HG02610 (cell line): Measurements from ENCODE around the gene HES4.
"Not testable (repeated sequence)": the region's sequence is repeated elsewhere in the genome, so short reads cannot be mapped to it uniquely, and the experiment has no call there.

Experiments
- ATAC-seq: cut with Tn5 transposase; IDR thresholded peaks from one replicate; pipeline ENCODE4 v1.9.1; 2021; ENCODE audit warnings: mild to moderate bottlenecking, moderate library complexity; ENCODE audit not compliant: unreplicated experiment

The HES4 gene

GRCh38 chr1:1000357-1001056, 610 bp upstream of the HES4 start:
- no peak for ATAC-seq

- ATAC-seq = no peak
Observed at GRCh38 chr1:998995-999724, 737 bp downstream of the HES4 start.

DNA sequence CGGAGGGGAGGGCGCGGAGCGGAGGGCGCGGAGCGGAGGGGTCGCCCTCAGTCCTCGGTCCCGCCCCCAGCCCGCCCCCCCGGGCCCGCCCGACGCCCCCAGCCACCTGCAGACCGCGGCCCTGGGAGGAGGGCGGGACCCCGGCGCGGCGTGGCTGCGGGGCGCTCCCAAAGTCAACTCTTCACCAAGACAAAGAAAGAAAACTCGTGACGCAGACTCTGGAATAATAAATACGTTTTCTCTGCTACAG, 1.2 kb downstream of the HES4 start:
- no peak for ATAC-seq

DNA sequence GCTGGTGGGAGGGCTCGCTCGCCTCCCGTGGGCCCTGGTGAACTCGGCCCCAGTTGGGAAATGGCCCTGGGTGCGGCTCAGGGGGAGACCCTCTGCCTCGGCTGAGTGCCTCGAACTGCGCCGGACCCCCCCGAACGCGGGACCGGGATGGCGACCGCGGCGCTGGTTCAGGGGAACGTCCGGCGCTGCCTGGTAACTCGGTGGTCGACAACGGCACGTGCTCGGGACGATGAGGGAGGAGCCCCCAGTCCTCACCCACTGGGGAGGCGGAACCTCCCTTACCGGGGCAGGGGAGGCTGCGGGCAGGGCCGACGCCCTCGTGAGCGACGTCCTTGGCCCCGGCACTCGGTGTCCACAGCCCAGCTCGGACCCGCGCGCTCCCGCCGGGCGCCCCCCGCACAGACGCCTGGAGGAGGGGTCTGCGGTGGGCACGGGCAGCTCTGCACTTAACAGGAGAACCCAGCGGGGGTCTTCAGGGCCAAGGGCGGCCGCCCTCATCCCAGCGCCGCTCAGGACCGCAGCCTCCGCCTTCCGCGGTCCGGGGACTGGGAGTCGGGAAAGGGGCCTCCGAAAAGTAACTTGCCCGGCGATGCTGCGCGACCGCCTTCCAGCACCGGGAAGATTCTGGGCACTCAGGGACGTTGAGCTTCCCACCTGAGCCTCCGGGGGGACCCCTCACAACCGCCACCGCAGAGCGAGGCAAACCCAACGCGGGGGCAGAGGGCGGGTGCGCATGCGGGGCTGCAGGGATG, 1.7 kb downstream of the HES4 start:
- ATAC-seq = no peak

DNA sequence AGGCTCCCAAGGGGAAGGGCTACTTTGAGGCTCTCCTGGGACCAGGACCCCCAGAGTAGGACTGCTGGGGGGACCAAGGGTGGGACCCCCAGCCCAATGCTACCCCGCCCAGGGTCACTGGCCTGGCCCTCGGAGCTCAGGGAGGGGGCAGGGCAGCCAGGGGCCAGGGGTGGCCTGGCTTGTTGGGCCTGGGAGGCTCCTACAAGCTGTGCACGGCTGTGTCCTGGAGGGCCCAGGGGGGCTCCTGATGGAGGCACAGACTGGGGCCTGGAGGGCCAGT, 2.2 kb downstream of the HES4 start:
- no peak for ATAC-seq

- ATAC-seq = no peak
Observed at GRCh38 chr1:996851-997712, 2.8 kb downstream of the HES4 start.

- no peak for ATAC-seq
Observed at GRCh38 chr1:995665-996633, 3.9 kb downstream of the HES4 start.

DNA sequence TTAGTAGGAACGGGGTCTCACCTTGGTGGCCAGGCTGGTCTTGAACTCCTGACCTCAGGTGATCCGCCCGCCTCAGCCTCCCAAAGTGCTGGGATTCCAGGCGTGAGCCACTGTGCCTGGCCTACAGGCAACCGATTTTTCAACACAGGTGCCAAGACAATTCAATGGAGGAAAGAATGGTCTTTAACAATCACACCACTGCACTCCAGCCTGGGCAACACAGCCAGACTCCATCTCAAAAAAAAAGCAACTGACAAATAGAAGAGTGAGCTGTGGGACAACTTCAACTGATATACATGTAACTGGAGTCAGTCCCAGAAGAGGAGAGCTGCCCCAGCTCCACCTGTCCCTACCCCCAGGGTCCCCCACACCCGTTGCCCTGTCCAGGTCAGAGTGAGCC, 5.4 kb downstream of the HES4 start:
- not testable (repeated sequence) for ATAC-seq

GRCh38 chr1:993379-993995, 6.4 kb downstream of the HES4 start:
- ATAC-seq = no peak

DNA sequence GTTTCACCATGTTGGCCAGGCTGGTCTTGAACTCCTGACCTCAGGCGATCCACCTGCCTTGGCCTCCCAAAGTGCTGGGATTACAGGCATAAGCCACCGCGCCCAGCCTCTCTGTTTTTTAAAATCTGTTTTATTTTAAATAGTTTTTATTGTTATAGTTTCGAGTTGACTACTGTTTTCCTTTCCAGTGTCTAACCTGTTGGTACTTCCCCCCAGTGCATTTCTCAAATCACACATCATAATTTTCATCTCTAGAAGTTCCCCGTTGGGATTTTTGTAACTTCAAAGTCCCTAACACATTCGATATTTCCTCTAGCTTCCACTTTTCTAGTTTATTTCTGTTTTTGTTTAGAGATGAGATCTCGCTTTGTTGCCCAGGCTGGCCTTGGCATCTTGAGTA, 7.5 kb downstream of the HES4 start:
- ATAC-seq = no peak

DNA sequence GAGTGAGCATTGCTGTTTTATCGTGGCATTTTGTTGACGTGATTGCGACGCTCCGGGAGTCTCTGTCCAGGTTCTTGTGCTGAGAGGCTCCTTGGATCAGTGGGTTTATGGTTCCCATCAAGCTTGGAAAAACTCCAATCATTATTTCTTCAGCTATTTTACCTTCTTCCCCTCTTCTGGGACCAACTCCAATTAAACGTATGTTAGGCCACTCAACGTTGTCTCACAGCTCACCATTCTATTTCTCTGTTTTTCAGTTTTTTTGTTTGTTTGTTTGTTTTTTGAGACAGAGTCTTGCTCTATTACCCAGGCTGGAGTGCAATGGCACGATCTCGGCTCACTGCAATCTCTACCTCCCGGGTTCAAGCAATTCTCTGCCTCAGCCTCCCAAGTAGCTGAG, 8.0 kb downstream of the HES4 start:
- no peak for ATAC-seq

DNA sequence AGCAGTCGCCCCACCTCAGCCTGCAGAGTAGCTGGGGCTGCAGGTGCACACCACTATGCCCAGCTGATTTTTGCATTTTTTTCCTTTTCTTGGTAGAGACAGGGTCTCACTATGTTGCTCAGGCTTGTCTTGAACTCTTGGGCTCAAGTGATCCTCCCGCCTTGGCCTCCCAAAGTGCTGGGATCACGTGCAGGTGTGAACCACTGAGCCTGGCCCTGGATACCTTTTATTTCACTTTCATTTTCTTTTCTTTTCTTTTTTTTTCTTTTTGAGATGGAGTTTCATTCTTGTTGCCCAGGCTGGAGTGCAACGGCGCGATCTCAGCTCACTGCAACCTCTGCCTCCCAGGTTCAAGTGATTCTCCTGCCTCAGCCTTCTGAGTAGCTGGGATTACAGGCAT, 8.6 kb downstream of the HES4 start:
- ATAC-seq = not testable (repeated sequence)

DNA sequence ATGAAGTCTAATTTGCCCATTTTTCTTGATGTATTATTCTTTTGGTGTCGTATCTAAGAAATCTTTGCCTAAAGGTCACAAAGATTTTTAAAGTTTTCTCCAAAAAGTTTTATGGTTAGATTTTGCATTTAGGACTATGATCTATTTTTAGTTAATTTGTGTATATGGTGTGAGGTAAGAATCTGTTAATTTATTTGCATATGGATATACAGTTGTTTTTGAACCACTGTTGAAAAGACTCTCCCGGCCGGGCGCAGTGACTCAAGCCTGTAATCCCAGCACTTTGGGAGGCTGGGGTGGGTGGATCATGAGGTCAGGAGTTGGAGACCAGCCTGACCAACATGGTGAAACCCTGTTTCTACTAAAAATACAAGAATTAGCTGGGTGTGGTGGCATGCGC, 11.8 kb downstream of the HES4 start:
- ATAC-seq = not testable (repeated sequence)

- no peak for ATAC-seq
Observed at GRCh38 chr1:985126-985525, 14.8 kb downstream of the HES4 start.

DNA sequence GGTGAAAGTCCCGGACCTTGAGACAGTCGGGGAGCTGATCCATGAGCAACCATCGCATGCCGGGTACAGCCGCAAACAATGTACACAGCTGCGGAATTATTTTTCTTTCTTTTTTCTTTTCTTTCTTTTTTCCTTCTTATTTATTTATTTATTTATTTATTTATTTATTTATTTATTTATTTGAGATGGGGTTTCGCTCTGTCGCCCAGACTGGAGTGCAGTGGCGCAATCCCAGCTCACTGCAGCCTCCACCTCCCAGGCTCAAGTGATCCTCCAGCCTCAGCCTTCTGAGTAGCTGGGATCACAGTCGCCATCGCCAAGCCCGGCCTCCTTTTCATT, 15.5 kb downstream of the HES4 start:
- ATAC-seq = no peak

DNA sequence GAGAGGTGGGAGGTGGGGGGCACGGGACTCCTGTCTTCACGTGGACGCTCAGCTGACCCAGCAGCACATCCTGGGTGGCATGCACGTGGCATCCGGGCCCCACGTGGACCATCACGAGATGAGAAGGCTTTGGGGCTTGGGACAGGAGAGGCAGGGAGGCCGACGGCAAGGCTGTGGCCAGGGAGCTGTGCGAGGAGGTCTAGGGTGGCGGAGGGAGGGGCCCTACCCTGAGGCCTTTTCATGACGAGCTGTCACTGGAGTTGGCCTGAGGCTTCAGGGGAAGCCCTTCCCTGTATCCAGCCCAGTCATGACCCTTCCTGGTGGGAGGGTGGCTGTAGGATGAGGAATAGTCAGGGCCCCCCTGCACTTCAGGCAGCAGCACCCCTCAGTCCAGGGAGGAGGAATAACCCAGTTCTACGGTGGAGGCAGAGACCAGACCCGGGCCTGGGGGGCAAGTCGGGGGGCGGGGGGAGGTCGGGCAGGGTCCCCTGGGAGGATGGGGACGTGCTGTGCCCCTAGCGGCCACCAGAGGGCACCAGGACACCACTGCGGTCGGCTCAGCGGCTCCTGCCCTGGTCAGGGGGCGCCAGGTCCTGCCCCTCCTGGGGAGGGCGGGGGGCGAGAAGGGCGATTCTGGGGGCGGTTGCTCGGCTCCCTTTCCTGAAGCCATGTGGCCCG, 16.0 kb downstream of the HES4 start:
- no peak for ATAC-seq

- no peak for ATAC-seq
Observed at GRCh38 chr1:982765-983436, 17.0 kb downstream of the HES4 start.

DNA sequence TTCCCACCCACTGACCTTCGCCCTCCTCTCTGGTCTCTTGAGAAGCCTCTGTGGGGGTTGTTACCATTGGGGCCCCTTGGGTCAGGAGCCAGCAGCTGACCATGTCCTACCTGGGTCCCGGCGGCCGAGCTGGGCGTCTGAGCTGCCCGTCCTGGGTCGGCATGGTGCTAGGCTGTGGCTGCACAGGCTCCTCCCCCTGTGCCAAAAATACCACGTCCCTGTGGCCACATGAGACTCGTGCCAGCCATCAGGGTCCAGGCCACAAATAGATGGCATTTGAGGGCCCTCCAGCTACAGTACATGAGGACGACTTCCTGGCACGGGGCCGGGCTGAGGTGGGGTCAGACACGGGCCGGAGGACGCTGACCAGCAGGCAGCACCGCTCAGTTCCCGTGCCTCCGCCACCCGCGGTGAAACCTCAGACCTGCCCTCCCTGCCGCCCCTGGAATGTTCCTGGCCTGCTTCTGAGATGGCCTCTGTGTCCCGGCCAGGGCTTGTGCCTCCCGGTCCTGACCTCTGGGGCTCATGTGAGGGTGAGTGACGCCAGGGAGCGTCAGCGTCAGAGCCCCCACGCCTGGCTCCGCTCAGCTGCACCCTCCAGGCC, 17.8 kb downstream of the HES4 start, which contains the start of gene PERM1:
PERM1 (minus strand) TSS at position 139 of the 604 bp plus-strand sequence. CDS start 1,064 bp downstream, outside the sequence.
- no peak for ATAC-seq
